ENCODE measurements around the gene KRT27. TPM values are rescaled to one million over a fixed set of nuclear protein-coding genes. Genes with fewer than 3 reads are reported as not detected.

The KRT27 gene
- total and polyA plus RNA-seq, 9 of the 15 experiments (the other 6 are each of a cell fraction or from before 2014, with no cell fraction given), result 0.10 TPM; not detected in 8

GRCh38 chr17:40827746-40828453 lies 45.5 kb upstream of the KRT27 start (continued):
- TF ChIP-seq POLR2A (conservative IDR thresholded peaks at IDR 0.05) (peak; percentile 83), POLR2AphosphoS5 (IDR thresholded peaks at IDR 0.05; ENCODE audit: control insufficient read depth, insufficient read depth, low read depth, low read length) (peak; percentile 90), E2F5 (CRISPR knock-in tag; IDR thresholded peaks at IDR 0.05) (no peak), ZNF431 (CRISPR knock-in tag; IDR thresholded peaks at IDR 0.05) (no peak), PTTG1 (tag; IDR thresholded peaks at IDR 0.05; ENCODE audit: low read depth) (no peak), SUPT5H (IDR thresholded peaks at IDR 0.05) (peak; percentile 67), MYBL2 (IDR thresholded peaks at IDR 0.05; ENCODE audit: low read depth) (0 out of 2 replicates have a peak, but pooled peaks have one; percentile 28), MYBL2 (CRISPR knock-in tag; IDR thresholded peaks at IDR 0.05; ENCODE audit: borderline replicate concordance) (no peak), SMARCC2 (IDR thresholded peaks at IDR 0.05; ENCODE audit: low read depth) (peak; percentile 90), TBL1XR1 (IDR thresholded peaks at IDR 0.05; ENCODE audit: low read length in 2 of 2) (peak in 1 of 2 experiments; percentile 66; a peak in 1 of 4 replicates), ZFP1 (CRISPR knock-in tag; IDR thresholded peaks at IDR 0.05) (no peak), ATF7 (IDR thresholded peaks at IDR 0.05) (peak; percentile 92), MXI1 (IDR thresholded peaks at IDR 0.05; ENCODE audit: low read depth, low read length) (no peak), ETV1 (tag; conservative IDR thresholded peaks at IDR 0.05; ENCODE audit: low read depth) (peak; percentile 57)
- TF ChIP-seq, protein P1, sequence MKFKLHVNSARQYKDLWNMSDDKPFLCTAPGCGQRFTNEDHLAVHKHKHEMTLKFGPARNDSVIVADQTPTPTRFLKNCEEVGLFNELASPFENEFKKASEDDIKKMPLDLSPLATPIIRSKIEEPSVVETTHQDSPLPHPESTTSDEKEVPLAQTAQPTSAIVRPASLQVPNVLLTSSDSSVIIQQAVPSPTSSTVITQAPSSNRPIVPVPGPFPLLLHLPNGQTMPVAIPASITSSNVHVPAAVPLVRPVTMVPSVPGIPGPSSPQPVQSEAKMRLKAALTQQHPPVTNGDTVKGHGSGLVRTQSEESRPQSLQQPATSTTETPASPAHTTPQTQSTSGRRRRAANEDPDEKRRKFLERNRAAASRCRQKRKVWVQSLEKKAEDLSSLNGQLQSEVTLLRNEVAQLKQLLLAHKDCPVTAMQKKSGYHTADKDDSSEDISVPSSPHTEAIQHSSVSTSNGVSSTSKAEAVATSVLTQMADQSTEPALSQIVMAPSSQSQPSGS (CRISPR knock-in tag; IDR thresholded peaks at IDR 0.05), result no peak
- TF ChIP-seq, protein P2, sequence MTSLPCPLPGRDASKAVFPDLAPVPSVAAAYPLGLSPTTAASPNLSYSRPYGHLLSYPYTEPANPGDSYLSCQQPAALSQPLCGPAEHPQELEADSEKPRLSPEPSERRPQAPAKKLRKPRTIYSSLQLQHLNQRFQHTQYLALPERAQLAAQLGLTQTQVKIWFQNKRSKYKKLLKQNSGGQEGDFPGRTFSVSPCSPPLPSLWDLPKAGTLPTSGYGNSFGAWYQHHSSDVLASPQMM (CRISPR knock-in tag; IDR thresholded peaks at IDR 0.05), result no peak
- TF ChIP-seq, protein P3, sequence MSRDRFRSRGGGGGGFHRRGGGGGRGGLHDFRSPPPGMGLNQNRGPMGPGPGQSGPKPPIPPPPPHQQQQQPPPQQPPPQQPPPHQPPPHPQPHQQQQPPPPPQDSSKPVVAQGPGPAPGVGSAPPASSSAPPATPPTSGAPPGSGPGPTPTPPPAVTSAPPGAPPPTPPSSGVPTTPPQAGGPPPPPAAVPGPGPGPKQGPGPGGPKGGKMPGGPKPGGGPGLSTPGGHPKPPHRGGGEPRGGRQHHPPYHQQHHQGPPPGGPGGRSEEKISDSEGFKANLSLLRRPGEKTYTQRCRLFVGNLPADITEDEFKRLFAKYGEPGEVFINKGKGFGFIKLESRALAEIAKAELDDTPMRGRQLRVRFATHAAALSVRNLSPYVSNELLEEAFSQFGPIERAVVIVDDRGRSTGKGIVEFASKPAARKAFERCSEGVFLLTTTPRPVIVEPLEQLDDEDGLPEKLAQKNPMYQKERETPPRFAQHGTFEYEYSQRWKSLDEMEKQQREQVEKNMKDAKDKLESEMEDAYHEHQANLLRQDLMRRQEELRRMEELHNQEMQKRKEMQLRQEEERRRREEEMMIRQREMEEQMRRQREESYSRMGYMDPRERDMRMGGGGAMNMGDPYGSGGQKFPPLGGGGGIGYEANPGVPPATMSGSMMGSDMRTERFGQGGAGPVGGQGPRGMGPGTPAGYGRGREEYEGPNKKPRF (IDR thresholded peaks at IDR 0.05; ENCODE audit: low read depth, low read length), result no peak
- TF ChIP-seq, protein P4, sequence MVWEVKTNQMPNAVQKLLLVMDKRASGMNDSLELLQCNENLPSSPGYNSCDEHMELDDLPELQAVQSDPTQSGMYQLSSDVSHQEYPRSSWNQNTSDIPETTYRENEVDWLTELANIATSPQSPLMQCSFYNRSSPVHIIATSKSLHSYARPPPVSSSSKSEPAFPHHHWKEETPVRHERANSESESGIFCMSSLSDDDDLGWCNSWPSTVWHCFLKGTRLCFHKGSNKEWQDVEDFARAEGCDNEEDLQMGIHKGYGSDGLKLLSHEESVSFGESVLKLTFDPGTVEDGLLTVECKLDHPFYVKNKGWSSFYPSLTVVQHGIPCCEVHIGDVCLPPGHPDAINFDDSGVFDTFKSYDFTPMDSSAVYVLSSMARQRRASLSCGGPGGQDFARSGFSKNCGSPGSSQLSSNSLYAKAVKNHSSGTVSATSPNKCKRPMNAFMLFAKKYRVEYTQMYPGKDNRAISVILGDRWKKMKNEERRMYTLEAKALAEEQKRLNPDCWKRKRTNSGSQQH (CRISPR knock-in tag; IDR thresholded peaks at IDR 0.05), result no peak; the same call in 1 of the 2 replicates
- TF ChIP-seq, protein P5, sequence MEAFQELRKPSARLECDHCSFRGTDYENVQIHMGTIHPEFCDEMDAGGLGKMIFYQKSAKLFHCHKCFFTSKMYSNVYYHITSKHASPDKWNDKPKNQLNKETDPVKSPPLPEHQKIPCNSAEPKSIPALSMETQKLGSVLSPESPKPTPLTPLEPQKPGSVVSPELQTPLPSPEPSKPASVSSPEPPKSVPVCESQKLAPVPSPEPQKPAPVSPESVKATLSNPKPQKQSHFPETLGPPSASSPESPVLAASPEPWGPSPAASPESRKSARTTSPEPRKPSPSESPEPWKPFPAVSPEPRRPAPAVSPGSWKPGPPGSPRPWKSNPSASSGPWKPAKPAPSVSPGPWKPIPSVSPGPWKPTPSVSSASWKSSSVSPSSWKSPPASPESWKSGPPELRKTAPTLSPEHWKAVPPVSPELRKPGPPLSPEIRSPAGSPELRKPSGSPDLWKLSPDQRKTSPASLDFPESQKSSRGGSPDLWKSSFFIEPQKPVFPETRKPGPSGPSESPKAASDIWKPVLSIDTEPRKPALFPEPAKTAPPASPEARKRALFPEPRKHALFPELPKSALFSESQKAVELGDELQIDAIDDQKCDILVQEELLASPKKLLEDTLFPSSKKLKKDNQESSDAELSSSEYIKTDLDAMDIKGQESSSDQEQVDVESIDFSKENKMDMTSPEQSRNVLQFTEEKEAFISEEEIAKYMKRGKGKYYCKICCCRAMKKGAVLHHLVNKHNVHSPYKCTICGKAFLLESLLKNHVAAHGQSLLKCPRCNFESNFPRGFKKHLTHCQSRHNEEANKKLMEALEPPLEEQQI (IDR thresholded peaks at IDR 0.05), result peak; percentile 91; the same call in 1 of the 2 replicates

All from K562 (cell line).